GM18520 (cell line): ENCODE measurements around the gene NECTIN1.

Experiments used
- ATAC-seq: cut with Tn5 transposase; IDR thresholded peaks from one replicate; pipeline ENCODE4 v1.9.1; 2021; ENCODE audit not compliant: unreplicated experiment

NECTIN1 gene

DNA sequence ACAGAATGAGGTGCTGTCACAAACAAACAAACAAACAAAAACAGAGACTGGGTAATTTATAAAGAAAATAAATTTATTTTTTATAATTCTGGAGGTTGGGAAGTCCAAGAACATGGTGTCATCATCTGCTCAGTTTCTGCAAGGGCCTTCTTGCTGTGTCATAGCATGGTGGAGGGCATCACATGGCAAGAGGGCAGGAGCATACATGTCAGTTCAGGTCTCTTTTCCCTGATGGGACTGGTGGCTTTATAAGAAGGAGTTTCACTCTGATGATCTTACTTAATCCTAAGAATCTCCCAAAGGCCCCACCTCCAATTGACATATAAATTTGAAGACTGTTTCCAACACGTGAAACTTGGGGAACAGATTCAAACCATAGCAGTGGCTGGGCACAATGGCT is 135.7 kb downstream of the NECTIN1 start:
- no peak for ATAC-seq

DNA sequence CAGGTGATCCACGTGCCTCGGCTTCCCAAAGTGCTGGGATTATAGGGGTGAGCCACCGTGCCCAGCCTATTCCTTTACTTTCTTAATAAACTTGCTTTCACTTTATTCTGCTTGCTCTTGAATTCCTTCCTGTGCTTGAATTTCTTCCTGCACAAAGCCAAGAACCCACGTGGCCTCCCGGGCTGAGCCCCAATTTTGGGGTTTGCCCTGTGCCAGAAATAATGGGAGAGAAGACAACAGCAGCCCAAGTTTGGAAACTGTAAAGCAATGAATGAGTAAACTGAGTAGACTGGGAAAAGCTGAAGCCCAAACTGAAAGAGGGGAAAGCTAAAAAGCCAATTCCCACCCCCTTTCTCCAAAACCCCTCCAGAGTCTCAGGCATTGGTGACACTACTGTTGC is 136.4 kb downstream of the NECTIN1 start:
- ATAC-seq = no peak

DNA sequence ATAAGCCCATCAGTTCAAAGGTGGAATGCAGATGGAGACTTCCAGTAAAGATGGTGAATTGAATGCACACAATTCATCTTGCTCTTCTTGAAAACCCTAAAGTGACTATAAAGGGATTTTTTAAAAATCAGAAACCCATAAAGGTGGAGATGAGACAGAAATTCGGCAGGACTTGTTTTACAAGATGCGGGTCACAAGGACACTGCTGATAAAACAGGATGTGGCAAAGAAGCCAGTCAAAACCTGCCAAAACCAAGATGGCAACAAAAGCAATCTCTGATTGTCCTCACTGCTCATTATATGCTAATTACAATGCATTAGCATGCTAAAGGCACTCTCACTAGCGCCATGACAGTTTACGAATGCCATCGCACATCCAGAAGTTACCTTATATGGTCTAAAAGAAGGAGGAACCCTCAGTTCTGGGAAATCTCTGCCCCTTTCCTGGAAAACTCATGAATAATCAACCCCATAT is 137.1 kb downstream of the NECTIN1 start:
- ATAC-seq = no peak

DNA sequence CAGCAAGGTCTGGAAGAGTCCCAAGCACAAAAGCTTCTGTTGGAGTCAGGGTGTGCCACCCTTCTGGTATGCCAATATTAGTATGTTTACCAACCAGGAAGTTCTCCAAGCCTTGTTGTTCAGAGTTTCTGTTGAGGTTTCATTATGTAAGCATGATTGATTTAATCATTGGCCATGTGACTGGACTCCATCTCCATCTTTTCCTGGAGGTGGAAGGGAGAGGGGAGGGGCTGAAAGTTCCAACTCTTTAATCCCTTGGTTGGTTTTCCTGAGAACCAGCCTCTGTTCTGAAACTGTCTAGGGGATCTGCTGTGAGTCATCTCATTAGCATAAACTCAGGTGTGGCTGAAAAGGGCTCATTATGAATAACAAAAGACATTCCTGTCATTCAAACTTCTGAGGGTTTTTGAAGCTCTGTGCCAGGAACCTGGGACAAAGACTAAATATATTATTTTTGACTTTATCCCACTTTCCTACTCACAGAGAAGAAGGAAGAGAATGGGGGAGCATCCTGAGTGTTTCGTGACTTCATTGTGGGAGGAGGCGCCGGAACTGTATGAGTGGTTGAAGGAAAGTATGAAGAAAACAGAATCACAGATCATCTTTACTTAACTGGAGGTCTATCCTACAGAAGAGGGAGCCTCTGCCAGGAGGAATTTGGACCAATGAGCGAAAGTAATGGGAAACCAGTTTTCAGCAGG is 138.2 kb downstream of the NECTIN1 start:
- ATAC-seq = no peak

DNA sequence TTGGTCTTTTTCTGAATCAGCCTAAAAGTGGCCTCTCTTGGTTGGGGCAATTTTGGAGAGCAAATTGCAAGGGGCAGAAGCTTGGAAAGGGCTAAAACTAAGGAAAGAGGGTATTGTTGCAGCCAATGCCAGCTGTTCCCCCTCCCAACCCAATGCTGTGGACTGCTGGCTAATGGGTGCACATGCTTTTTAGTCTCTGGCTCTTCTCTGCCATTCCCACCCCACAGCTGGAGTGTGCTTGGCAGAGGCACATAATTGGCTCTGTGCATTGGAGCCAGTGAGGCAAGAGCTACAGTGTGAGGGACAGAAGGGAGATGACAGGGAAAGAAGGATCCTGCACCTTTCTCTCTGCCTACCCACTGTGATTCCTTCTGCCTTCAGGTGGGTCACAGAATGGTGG is 140.0 kb downstream of the NECTIN1 start:
- ATAC-seq = no peak
